Endodermal cell (in vitro differentiated cells): ENCODE data around the gene UTS2B. TPM values are rescaled to one million over a fixed set of nuclear protein-coding genes. Genes with fewer than 3 reads are reported as not detected.

Experiments
- DNase-seq: peaks from one replicate; pipeline ENCODE4 v3.0.0-alpha.2; 2017
- H3K27ac ChIP-seq: 2 replicates; pipeline ENCODE4 v1.5.1; 2013; ENCODE audit warnings: mild to moderate bottlenecking, low read depth, low read length, moderate library complexity
- H3K27me3 ChIP-seq: 2 replicates; pipeline ENCODE4 v1.6.1; 2013; ENCODE audit warnings: mild to moderate bottlenecking, low read length, moderate library complexity; ENCODE audit not compliant: insufficient read depth, control insufficient read depth, poor library complexity, severe bottlenecking
- H3K36me3 ChIP-seq: 2 replicates; pipeline ENCODE4 v1.7.0; 2013; ENCODE audit warnings: mild to moderate bottlenecking, low read length, moderate library complexity; ENCODE audit not compliant: control insufficient read depth, insufficient read depth
- H3K4me1 ChIP-seq: one replicate; pipeline ENCODE4 v1.7.0; 2013; ENCODE audit warnings: low read length; ENCODE audit not compliant: control insufficient read depth, insufficient read depth
- H3K4me3 ChIP-seq: 2 replicates; pipeline ENCODE4 v1.5.1; 2013; ENCODE audit warnings: mild to moderate bottlenecking, low read length, moderate library complexity
- H3K9ac ChIP-seq: 2 replicates; pipeline ENCODE4 v1.6.1; 2013; ENCODE audit warnings: mild to moderate bottlenecking, low read length, moderate library complexity; ENCODE audit not compliant: poor library complexity, severe bottlenecking; ENCODE audit errors: extremely low read depth
- H3K9me3 ChIP-seq: 2 replicates; pipeline ENCODE4 v1.6.1; 2013; ENCODE audit warnings: mild to moderate bottlenecking, low read length, moderate library complexity; ENCODE audit not compliant: control insufficient read depth
- H3K27ac Mint-ChIP-seq: 2 replicates; pipeline ENCODE4 v1.8.0; 2020; ENCODE audit warnings: mixed read lengths
- H3K27me3 Mint-ChIP-seq: 2 replicates; pipeline ENCODE4 v1.8.0; 2021; ENCODE audit warnings: mild to moderate bottlenecking, mixed read lengths; ENCODE audit not compliant: insufficient read depth
- H3K36me3 Mint-ChIP-seq: 2 replicates; pipeline ENCODE4 v1.8.0; 2020; ENCODE audit warnings: low read depth, mixed read lengths
- H3K4me1 Mint-ChIP-seq: 2 replicates; pipeline ENCODE4 v1.8.0; 2020; ENCODE audit warnings: mixed read lengths
- H3K4me3 Mint-ChIP-seq: 2 replicates; pipeline ENCODE4 v1.8.0; 2020; ENCODE audit warnings: mild to moderate bottlenecking, moderate library complexity, mixed read lengths
- H3K9me3 Mint-ChIP-seq: 2 replicates; pipeline ENCODE4 v1.8.0; 2020; ENCODE audit warnings: mild to moderate bottlenecking, mixed read lengths
- WGBS, 2 experiments: methylation state at CpG; one replicate each; pipeline versions ENCODE4 v1.1.5 to v1.1.7; 2013; ENCODE audit warnings: missing lambda C conversion rate in 2 of 2, mixed read lengths in 1 of 2; ENCODE audit not compliant: insufficient coverage in 1 of 2, insufficient read length in 1 of 2; 5-methylcytosine and 5-hydroxymethylcytosine counted together
- total RNA-seq, 2 donors: library from RNA; stranded (reverse); fragmentation: NEBNext Ultra II Directional in 1 of 2; extraction: Animal tissue kit (Norgen Biotek cat#: 25700) in 1 of 2; gene quantifications; 2 replicates in 1 of 2; 3 replicates in 1 of 2; pipeline ENCODE4 v1.2.1, GENCODE V29; 2021
- TF ChIP-seq, protein P1 (sequence below): fragments of 200-600 bp; sonication (generic); conservative IDR thresholded peaks from 2 replicates; pipeline ENCODE4 v1.5.0; 2021; ENCODE audit warnings: antibody characterized with exemption, mild to moderate bottlenecking

Gene UTS2B
- total RNA-seq, 2 donors from 2014 or later, result 0.90 TPM; not detected in 1

DNA sequence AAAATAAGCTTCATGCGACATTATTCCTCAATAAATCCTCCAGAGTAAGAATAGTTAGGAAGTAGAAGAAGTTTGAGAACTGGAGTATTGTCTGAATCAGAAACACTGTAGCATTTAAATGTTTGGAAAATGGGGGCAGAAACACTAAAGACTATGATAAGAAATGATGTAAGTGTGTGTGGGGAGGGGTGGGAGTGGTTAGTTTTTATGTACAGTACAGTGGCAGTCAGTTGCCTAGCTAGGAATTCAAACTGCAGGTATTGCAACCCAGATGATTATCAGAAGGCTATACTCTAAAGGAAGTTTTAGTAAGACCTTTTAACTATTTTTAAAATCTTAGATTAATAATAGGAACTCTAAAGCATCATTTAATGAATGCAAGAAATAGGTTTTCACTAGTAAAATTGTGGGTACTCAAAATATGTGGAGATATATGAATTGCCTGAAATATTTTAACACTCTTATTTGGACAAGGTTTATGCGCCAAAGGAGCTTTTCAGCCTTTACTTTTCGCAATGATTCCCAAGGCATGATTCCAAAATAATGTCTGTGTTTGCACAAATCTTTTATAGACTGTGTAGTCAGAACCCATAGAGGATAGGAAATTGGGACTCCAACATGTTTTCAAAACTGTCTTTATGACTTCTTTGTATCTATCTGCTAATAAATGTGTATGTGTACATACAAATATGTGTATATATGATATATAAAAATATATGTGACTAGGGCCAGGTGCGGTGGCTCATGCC is 9.1 kb downstream of the UTS2B start:
- Histone ChIP-seq H3K27ac (no peak overlapping the region), H3K4me3 (no peak overlapping the region), H3K4me1 (no peaks in the 10 kb centered on the region), H3K36me3 (no peaks in the 10 kb centered on the region), H3K9me3 (no peaks in the 10 kb centered on the region), H3K9ac (no peak overlapping the region), H3K27me3 (no peaks in the 10 kb centered on the region)
- no peak for DNase-seq
- no peaks in the 10 kb centered on the region for H3K27me3 Mint-ChIP-seq
- H3K4me3 Mint-ChIP-seq, result no peak overlapping the region
- H3K9me3 Mint-ChIP-seq, result peaks cover 5% of the 10 kb centered on the region
- H3K27ac Mint-ChIP-seq, result no peak overlapping the region
- H3K4me1 Mint-ChIP-seq, result peaks cover 3% of the 10 kb centered on the region
- WGBS, 2 experiments, result 88 to 98% methylated on average over 3 to 4 of the region's 4 CpGs
- TF ChIP-seq, protein P1, sequence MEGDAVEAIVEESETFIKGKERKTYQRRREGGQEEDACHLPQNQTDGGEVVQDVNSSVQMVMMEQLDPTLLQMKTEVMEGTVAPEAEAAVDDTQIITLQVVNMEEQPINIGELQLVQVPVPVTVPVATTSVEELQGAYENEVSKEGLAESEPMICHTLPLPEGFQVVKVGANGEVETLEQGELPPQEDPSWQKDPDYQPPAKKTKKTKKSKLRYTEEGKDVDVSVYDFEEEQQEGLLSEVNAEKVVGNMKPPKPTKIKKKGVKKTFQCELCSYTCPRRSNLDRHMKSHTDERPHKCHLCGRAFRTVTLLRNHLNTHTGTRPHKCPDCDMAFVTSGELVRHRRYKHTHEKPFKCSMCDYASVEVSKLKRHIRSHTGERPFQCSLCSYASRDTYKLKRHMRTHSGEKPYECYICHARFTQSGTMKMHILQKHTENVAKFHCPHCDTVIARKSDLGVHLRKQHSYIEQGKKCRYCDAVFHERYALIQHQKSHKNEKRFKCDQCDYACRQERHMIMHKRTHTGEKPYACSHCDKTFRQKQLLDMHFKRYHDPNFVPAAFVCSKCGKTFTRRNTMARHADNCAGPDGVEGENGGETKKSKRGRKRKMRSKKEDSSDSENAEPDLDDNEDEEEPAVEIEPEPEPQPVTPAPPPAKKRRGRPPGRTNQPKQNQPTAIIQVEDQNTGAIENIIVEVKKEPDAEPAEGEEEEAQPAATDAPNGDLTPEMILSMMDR, result no peak
- no peaks in the 10 kb centered on the region for H3K36me3 Mint-ChIP-seq

DNA sequence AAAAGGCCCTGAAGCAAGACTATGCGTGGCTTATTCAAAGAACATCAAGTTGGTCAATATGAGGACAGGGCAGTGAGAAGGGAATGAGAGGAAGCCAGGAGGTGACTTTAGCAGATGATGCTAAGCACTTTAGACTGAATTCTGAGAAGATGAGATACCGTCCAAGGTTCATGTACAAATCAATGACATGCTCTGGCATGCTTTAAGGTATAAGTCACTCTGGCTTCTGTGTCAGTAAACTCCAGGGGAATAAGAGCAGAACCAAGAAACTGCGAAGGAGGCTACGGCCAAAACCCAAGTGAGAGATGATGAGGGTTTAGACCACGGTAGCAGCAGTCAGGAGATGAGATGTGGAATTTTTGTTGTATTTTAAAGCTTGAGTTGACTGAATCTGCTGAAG is 10.0 kb downstream of the UTS2B start:
- H3K4me3 ChIP-seq, result no peak overlapping the region
- no peaks in the 10 kb centered on the region for H3K27me3 ChIP-seq
- no peak overlapping the region for H3K27ac Mint-ChIP-seq
- peaks cover 3% of the 10 kb centered on the region for H3K4me1 Mint-ChIP-seq
- no peaks in the 10 kb centered on the region for H3K36me3 ChIP-seq
- H3K36me3 Mint-ChIP-seq, result no peaks in the 10 kb centered on the region
- no peaks in the 10 kb centered on the region for H3K27me3 Mint-ChIP-seq
- H3K4me3 Mint-ChIP-seq, result no peak overlapping the region
- no peak for DNase-seq
- TF ChIP-seq, protein P1, result no peak
- peaks cover 6% of the 10 kb centered on the region for H3K9me3 Mint-ChIP-seq
- H3K4me1 ChIP-seq, result no peaks in the 10 kb centered on the region
- no peak overlapping the region for H3K9ac ChIP-seq
- H3K9me3 ChIP-seq, result no peaks in the 10 kb centered on the region
- no peak overlapping the region for H3K27ac ChIP-seq
- 83 to 96% methylated on average over 5 of the region's 5 CpGs for WGBS, 2 experiments

DNA sequence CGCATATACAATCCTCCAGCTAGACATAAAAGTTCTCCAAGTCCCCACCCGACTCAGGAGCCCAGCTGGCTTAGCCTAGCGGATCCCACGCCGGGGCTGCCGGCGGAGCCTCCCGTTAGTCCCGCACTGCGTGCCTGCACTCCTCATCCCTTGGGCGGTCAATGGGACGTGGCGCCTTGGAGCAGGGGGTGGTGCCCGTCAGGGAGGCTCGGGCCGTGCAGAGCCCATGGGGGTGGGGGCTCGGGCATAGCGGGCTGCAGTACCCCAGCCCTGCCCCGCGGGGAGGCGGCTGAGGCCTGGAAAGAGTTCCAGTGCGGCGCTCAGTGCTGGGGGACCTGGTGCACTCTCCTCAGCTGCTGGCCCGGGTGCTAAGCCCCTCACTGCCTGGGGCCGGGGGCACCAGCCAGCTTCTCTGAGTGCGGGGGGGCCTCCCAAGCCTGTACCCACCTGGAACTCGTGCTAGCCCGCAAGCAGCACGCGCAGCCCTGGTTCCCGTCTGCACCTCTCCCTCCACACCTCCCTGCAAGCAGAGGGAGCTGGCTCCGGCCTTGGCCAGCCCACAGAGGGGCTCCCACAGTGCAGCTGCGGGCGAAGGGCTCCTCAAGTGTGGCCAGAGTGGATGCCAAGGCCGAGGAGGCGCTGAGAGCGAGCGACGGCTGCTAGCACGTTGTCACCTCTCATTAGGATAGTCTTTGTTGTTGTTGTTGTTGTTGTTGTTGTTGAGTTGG is 13.3 kb downstream of the UTS2B start:
- no peak overlapping the region for H3K27ac Mint-ChIP-seq
- Histone ChIP-seq H3K27ac (no peak overlapping the region), H3K9me3 (no peaks in the 10 kb centered on the region), H3K4me3 (no peak overlapping the region), H3K36me3 (no peaks in the 10 kb centered on the region), H3K9ac (no peak overlapping the region), H3K27me3 (no peaks in the 10 kb centered on the region), H3K4me1 (no peaks in the 10 kb centered on the region)
- peaks cover 3% of the 10 kb centered on the region for H3K4me1 Mint-ChIP-seq
- no peak for DNase-seq
- TF ChIP-seq, protein P1, result no peak
- H3K36me3 Mint-ChIP-seq, result no peaks in the 10 kb centered on the region
- H3K4me3 Mint-ChIP-seq, result no peak overlapping the region
- peaks cover 6% of the 10 kb centered on the region for H3K9me3 Mint-ChIP-seq
- no peaks in the 10 kb centered on the region for H3K27me3 Mint-ChIP-seq
- 94 to 100% methylated on average over 9 to 40 of the region's 40 CpGs for WGBS, 2 experiments
